ENCODE results near the gene SFT2D1.
"Not testable (repeated sequence)": the region's sequence is repeated elsewhere in the genome, so short reads cannot be mapped to it uniquely, and the experiment has no call there.

SFT2D1 gene

GRCh38 chr6:166342349-166343149 lies at the start of gene SFT2D1:
TSS of gene SFT2D1 (minus strand) at chr6:166342545. CDS start at chr6:166342481, 64 bp downstream.
- peak; percentile 90 to 92 for DNase-seq

- peak in 1 of 2 donors; percentile 27 for DNase-seq
These were observed 46.8 kb upstream of the SFT2D1 start for GRCh38 chr6:166389119-166389518.

- peak in 1 of 2 donors; percentile 70 for DNase-seq
These were observed 46.1 kb upstream of the SFT2D1 start for GRCh38 chr6:166388290-166389004.

DNA sequence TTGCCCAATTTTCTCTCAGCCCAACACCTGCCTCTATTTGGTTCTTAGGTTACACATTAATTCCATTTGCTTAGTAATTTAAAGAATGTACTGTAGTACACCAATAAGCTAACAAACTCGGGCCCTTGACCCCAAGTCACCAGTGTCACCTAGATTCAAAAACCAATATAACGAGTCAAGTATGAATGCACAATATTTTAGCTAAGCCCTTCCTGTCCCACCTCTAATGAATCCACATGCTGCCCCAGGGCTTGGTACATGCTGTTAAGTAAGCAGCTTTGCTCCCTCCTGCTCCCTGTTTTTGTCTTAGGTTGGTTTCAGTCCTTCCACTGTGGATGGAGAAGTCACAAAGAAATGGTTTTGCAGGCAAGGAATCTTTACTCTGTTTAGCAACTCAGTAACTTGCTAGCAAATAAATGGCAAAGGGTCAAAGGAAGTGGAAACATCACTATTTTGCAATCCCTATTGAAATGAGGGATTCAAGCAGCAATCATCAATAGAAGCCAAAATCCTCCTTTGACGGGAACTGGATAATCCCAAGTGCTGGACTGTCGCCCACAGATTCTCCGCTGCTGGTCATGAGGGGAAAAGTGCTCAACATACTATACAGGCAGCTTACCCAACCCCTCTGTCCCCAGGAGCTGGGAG lies 45.4 kb upstream of the SFT2D1 start:
- peak; percentile 4 to 47 for DNase-seq

DNA sequence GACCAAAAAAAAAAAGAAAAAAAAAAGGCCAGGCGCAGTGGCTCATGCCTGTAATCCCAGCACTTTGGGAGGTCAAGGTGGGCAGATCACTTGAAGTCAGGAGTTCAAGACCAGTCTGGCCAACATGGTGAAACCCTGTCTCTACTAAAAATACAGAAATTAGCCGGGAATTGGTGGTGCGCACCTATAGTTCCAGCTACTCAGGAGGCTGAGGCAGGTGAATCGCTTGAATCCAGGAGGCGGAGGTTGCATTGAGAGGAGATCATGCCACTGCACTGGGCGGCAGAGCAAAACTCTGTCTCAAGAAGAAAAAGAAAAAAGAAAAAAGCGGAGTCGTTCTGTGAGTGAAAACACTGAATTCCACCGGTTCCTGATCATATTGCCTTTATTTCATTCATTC lies 44.8 kb upstream of the SFT2D1 start:
- DNase-seq = not testable (repeated sequence)

DNA sequence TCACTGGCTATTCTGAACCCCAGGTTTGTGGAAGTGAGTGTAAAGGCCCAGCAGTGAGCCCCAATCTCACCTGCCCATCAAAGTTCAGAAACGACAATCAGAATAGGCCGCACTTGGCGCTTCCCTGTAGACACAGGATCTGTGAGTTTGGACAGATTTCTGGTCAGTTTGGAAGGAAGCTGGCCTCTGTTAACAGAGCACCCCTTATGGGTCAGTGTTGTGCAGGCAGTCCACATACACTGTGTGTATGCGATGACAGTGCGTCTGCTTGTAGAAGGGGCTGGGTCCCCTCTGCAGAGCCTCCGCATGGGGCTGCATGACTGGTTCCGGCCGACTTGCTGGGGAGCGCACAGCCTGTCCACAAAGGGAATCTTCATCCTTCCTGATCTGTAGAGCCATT lies 43.8 kb upstream of the SFT2D1 start:
- DNase-seq = no peak

DNA sequence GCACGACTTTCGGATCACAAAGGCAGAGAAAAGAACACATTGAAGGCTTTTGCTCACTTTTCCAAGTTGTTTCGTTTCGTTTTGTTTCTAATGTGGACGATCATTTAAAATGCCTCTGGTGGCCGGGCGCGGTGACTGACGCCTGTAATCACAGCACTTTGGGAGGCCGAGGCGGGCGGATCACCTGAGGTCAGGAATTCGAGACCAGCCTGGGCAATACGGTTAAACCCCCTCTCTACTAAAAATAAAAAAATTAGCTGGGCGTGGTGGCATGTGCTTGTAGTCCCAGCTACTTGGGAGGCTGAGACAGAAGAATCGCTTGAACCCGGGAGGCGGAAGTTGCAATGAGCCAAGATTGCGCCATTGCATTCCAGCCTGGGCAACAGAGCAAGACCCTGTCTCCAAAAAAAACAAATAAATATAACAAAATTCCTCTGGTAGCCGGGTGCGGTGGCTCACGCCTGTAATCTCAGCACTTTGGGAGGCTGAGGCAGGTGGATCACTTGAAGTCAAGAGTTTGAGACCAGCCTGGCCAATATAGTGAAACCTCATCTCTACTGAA lies 41.5 kb upstream of the SFT2D1 start:
- not testable (repeated sequence) for DNase-seq

- DNase-seq = peak; percentile 96 to 97
These were observed 40.8 kb upstream of the SFT2D1 start, which contains the start of gene MPC1 for GRCh38 chr6:166382933-166383801. TSS of gene MPC1 (minus strand) at chr6:166382940. CDS start at chr6:166382876, 64 bp downstream.

GRCh38 chr6:166382500-166382932 lies 40.2 kb upstream of the SFT2D1 start:
- no peak for DNase-seq

DNA sequence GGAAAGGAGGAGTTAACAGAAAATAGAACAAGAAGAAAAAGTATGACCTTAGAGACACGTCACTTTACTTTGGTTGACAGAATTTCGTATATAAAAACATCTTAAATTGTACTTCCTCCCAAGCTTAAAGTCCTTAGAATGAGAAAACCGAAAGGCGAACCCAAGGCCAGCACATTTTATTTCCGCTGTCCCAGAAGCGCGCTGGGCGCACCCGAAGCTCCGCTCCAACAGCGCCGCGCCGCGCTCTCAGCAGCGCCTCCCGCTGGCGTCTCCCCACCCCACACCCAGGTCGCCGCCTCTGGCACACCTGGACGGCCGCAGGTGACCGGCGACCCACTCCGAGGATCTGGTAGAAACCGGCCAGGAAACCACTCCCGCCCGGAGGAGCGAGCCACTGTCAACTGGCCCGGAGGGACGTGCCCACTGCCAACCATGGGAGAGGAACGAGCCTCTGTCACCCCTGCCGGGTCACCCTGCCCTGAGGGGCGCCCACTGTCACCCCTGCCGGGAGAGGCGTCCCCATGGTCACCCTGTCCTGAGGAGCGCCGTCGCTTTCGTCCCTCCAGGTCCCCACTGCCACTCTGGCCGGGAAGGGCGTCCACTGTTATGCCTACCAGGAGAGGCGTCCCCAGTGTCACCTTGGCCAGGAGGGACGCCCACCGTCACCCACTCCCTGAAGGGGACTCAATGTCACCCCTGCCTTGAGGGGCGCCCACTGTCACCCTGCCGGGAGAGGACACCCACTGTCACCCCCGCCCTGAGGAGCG lies 39.6 kb upstream of the SFT2D1 start:
- peak; percentile 76 to 78 for DNase-seq

- no peak for DNase-seq
These were observed 39.0 kb upstream of the SFT2D1 start for GRCh38 chr6:166381381-166381732.

- no peak for DNase-seq
These were observed 37.5 kb upstream of the SFT2D1 start for GRCh38 chr6:166379800-166380199.

DNA sequence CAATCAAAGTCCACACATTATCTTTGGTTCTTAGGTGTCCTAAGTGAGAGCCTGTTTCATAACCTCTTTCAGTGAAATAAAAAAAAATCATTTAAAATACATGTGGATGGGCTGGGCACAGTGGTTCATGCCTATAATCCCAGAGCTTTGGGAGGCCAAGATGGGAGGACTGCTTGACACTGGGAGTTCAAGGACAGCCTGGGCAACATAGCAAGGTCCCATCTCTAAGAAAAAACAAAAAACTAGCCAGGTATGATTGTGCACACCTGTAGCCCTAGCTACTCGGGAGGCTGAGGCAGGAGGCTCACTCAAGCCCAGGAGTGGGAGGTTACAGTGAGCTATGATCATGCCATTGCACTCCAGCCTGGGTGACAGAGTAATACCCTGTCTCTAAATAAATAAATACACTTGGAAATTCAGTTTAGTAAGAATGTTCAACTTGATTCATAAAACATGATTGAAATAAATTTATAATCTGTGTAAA lies 36.8 kb upstream of the SFT2D1 start:
- DNase-seq = no peak

DNA sequence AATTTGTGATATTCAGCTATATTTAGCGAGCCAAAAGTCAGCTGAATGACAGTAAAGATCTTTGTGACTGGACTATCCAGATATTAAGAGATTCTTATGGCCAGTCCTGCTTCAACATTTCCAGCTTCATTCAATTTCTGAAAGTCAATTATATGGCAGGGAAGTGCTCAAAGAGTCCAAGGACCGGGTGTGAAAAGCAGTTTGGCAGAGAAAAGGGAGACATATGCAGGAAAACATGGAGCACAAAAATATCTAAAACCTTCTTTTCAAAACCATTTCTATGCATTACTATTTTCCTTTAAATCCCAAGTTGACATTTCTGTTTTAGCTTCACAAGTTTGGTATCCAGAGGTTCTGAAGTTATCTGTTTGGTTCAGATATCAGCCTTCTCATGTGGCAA lies 35.4 kb upstream of the SFT2D1 start:
- no peak for DNase-seq

- no peak for DNase-seq
These were observed 32.7 kb upstream of the SFT2D1 start for GRCh38 chr6:166375013-166375412.

- no peak for DNase-seq
These were observed 28.1 kb upstream of the SFT2D1 start for GRCh38 chr6:166370489-166370888.

GRCh38 chr6:166369782-166370181 lies 27.4 kb upstream of the SFT2D1 start:
- DNase-seq = no peak

- DNase-seq = no peak
These were observed 24.6 kb upstream of the SFT2D1 start for GRCh38 chr6:166366921-166367320.

DNA sequence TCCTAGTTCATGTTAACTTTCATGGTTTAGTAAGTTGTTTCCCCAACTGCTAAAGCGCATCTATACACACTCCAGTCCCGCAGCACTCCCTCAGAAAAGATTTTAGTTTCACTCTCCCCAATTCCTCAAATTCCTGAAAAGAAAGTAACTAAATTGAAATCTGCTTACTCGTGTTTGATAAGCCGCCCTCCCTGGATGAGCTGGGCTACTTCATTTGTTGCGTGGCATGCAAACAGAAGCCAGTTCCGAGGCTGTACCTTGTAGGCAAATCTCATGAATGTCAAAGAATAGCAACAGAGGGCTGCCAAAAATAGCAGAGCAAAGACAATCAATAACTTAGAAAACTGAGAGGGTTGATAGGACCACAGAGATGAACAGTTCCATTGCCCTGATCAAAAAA lies 23.5 kb upstream of the SFT2D1 start:
- no peak for DNase-seq

DNA sequence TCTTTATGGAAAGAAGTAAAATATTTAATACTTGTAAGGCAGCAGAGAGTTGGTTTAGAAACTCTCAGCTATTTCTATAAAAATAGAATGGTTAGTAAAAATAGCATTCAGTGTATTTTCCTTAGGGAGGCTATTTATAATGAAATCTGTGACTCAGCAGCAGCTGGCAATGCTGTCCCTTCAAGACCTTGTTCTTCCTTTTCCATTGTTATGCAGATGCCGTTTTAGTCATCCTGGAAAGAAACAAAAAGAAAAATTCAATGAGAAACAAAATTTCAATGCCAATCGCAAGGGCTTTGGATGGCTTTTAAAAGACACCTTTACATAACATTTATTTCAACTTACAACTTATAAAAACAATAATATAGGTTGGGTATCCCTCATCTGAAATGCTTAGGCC lies 22.9 kb upstream of the SFT2D1 start:
- no peak for DNase-seq

DNA sequence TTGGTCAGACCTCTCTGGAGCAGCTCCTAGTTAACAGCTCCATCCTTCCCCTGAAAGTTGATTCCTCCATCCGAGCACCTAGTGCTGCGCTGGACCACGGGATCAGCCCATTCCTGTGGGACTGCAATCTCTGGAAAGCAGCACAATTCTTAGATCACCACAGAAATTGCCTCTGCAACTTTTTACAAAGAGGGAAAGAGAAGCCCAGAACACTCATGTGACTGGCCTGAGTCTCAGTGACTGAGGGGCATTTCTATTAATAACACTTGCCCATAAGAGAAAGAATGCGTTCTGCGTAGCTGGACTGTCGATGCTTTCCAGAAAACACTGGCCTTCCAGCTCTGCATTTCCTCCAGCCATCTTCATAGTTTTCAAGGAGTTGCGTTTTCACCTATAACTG lies 22.1 kb upstream of the SFT2D1 start:
- no peak for DNase-seq

Measured in inflammatory macrophage treated with lipopolysaccharide for 1 hour (primary cell).